WTC11 (cell line): ENCODE data around the gene MKLN1. TPM values are rescaled to one million over a fixed set of nuclear protein-coding genes. Genes with fewer than 3 reads are reported as not detected.

ENCODE experiments used
- ATAC-seq: fragments of 200-7000 bp; cut with Tn5 transposase; 2 replicates; pipeline ENCODE4 v1.10.0; 2021; ENCODE audit warnings: mild to moderate bottlenecking, moderate library complexity
- CTCF ChIA-PET: fragments of 300-600 bp; sonication (Branson Sonifier 250); formaldehyde crosslinking; loops from one replicate; lab custom pipeline; 2021; ENCODE audit warnings: antibody characterized with exemption; lab: Charles Lee
- POLR2A ChIA-PET: fragments of 350-600 bp; sonication (Branson Sonifier 250); formaldehyde crosslinking; loops from one replicate; lab custom pipeline; 2021; ENCODE audit warnings: antibody characterized with exemption; lab: Charles Lee
- DNase-seq: peaks from one replicate; pipeline ENCODE4 v3.0.0; 2021; ENCODE audit warnings: low spot score
- H3K27ac Mint-ChIP-seq: 2 replicates; pipeline ENCODE4 v1.8.0; 2021; ENCODE audit warnings: mixed read lengths
- H3K27me3 Mint-ChIP-seq: 2 replicates; pipeline ENCODE4 v1.8.0; 2021; ENCODE audit warnings: low read depth, mild to moderate bottlenecking, moderate library complexity, mixed read lengths
- H3K36me3 Mint-ChIP-seq: 2 replicates; pipeline ENCODE4 v1.8.0; 2021; ENCODE audit warnings: mixed read lengths
- H3K4me1 Mint-ChIP-seq: 2 replicates; pipeline ENCODE4 v1.8.0; 2022; ENCODE audit warnings: mixed read lengths
- H3K4me3 Mint-ChIP-seq: 2 replicates; pipeline ENCODE4 v1.8.0; 2021; ENCODE audit warnings: mild to moderate bottlenecking, moderate library complexity, mixed read lengths
- H3K9me3 Mint-ChIP-seq: 2 replicates; pipeline ENCODE4 v1.8.0; 2021; ENCODE audit warnings: mixed read lengths
- FOXP1 ChIP-seq: sonication (generic); formaldehyde crosslinking; IDR thresholded peaks from 2 replicates; pipeline ENCODE4 v1.8.0; 2022; ENCODE audit warnings: missing genetic modification reagents, mild to moderate bottlenecking, moderate library complexity, borderline replicate concordance
- GABPB1 ChIP-seq: sonication (generic); formaldehyde crosslinking; IDR thresholded peaks from 2 replicates; pipeline ENCODE4 v1.8.1; 2023; ENCODE audit warnings: mild to moderate bottlenecking, missing genetic modification reagents
- NFYB ChIP-seq: sonication (generic); formaldehyde crosslinking; conservative IDR thresholded peaks from 2 replicates; pipeline ENCODE4 v1.8.0; 2022; ENCODE audit warnings: low read depth, missing genetic modification reagents
- NR1H2 ChIP-seq: sonication (generic); formaldehyde crosslinking; IDR thresholded peaks from 2 replicates; pipeline ENCODE4 v1.9.0; 2021; ENCODE audit warnings: mild to moderate bottlenecking, moderate library complexity, missing genetic modification reagents
- NR2C2 ChIP-seq: sonication (generic); formaldehyde crosslinking; IDR thresholded peaks from 2 replicates; pipeline ENCODE4 v1.8.0; 2022; ENCODE audit warnings: mild to moderate bottlenecking, missing genetic modification reagents
- RELA ChIP-seq: sonication (generic); formaldehyde crosslinking; IDR thresholded peaks from 2 replicates; pipeline ENCODE4 v1.8.1; 2022; ENCODE audit warnings: missing genetic modification reagents, mild to moderate bottlenecking, borderline replicate concordance
- ZNF121 ChIP-seq: sonication (generic); formaldehyde crosslinking; IDR thresholded peaks from 2 replicates; pipeline ENCODE4 v1.8.0; 2023; ENCODE audit warnings: missing genetic modification reagents
- ZNF671 ChIP-seq: fragments of 250-450 bp; sonication (Bioruptor Pico); IDR thresholded peaks from 2 replicates; pipeline ENCODE4 v1.8.0; 2021; ENCODE audit warnings: mild to moderate bottlenecking
- total RNA-seq: library from RNA; stranded (reverse); gene quantifications from 3 replicates; pipeline ENCODE4 v1.2.3, GENCODE V29; 2021
- TF ChIP-seq, protein P1 (sequence below): fragments of 250-450 bp; sonication (Bioruptor Pico); IDR thresholded peaks from 2 replicates; pipeline ENCODE4 v2.1.2; 2022; ENCODE audit warnings: mild to moderate bottlenecking, moderate library complexity
- TF ChIP-seq, protein P2 (sequence below): sonication (generic); formaldehyde crosslinking; IDR thresholded peaks from 2 replicates; pipeline ENCODE4 v1.8.1; 2023; ENCODE audit warnings: mild to moderate bottlenecking, moderate library complexity, missing genetic modification reagents
- TF ChIP-seq, protein P3 (sequence below): fragments of 250-450 bp; sonication (Bioruptor Pico); IDR thresholded peaks from 2 replicates; pipeline ENCODE4 v1.9.0; 2021; ENCODE audit warnings: moderate library complexity, mild to moderate bottlenecking, inconsistent platforms, borderline replicate concordance
- TF ChIP-seq, protein P4 (sequence below): sonication (generic); formaldehyde crosslinking; IDR thresholded peaks from 2 replicates; pipeline ENCODE4 v1.8.0; 2023; ENCODE audit warnings: missing genetic modification reagents, mild to moderate bottlenecking, borderline replicate concordance
- TF ChIP-seq, protein P5 (sequence below): sonication (generic); formaldehyde crosslinking; IDR thresholded peaks from 2 replicates; pipeline ENCODE4 v1.8.1; 2023; ENCODE audit warnings: mild to moderate bottlenecking, missing genetic modification reagents
- TF ChIP-seq, protein P6 (sequence below): sonication (generic); formaldehyde crosslinking; IDR thresholded peaks from 2 replicates; pipeline ENCODE4 v1.8.0; 2023; ENCODE audit warnings: mild to moderate bottlenecking, missing genetic modification reagents
- TF ChIP-seq, protein P7 (sequence below): fragments of 250-450 bp; sonication (Bioruptor Pico); IDR thresholded peaks from 2 replicates; pipeline ENCODE4 v1.8.0; 2021; ENCODE audit warnings: mild to moderate bottlenecking

MKLN1 gene
- total RNA-seq, 1 experiment from 2014 or later: 37.6 TPM

DNA sequence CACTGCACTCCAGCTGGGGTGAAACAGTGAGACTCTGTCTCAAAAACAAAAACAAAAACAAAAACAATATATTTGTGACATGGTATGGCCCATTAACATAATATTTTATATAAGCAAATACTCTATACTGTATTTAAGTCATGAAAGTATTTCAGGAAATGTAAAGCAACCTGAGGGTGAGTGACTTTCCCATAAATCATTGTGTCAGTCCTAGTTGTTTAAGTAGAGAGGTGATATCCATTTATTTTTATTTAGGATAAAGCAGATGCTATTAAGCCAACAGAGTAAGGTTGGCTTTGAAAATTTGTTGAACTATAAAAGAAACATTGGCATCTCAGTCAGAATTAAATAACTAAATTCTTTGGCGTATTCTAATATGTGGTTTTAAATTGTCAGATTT is 60.5 kb downstream of the MKLN1 start:
- ChIA-PET CTCF (no interaction called here), POLR2A (no interaction called here)
- Mint-ChIP-seq H3K27ac (no peak overlapping the region), H3K9me3 (no peaks in the 10 kb centered on the region), H3K36me3 (no peaks in the 10 kb centered on the region), H3K27me3 (no peaks in the 10 kb centered on the region), H3K4me1 (peaks cover 18% of the 10 kb centered on the region), H3K4me3 (no peak overlapping the region)
- TF ChIP-seq FOXP1 (CRISPR knock-in tag): no peak
- TF ChIP-seq ZNF121 (CRISPR knock-in tag): no peak
- TF ChIP-seq, protein P1, sequence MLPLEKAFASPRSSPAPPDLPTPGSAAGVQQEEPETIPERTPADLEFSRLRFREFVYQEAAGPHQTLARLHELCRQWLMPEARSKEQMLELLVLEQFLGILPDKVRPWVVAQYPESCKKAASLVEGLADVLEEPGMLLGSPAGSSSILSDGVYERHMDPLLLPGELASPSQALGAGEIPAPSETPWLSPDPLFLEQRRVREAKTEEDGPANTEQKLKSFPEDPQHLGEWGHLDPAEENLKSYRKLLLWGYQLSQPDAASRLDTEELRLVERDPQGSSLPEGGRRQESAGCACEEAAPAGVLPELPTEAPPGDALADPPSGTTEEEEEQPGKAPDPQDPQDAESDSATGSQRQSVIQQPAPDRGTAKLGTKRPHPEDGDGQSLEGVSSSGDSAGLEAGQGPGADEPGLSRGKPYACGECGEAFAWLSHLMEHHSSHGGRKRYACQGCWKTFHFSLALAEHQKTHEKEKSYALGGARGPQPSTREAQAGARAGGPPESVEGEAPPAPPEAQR: no peak
- TF ChIP-seq, protein P2, sequence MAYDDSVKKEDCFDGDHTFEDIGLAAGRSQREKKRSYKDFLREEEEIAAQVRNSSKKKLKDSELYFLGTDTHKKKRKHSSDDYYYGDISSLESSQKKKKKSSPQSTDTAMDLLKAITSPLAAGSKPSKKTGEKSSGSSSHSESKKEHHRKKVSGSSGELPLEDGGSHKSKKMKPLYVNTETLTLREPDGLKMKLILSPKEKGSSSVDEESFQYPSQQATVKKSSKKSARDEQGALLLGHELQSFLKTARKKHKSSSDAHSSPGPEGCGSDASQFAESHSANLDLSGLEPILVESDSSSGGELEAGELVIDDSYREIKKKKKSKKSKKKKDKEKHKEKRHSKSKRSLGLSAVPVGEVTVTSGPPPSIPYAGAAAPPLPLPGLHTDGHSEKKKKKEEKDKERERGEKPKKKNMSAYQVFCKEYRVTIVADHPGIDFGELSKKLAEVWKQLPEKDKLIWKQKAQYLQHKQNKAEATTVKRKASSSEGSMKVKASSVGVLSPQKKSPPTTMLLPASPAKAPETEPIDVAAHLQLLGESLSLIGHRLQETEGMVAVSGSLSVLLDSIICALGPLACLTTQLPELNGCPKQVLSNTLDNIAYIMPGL (CRISPR knock-in tag): no peak
- no peak for TF ChIP-seq NFYB
- TF ChIP-seq, protein P3, sequence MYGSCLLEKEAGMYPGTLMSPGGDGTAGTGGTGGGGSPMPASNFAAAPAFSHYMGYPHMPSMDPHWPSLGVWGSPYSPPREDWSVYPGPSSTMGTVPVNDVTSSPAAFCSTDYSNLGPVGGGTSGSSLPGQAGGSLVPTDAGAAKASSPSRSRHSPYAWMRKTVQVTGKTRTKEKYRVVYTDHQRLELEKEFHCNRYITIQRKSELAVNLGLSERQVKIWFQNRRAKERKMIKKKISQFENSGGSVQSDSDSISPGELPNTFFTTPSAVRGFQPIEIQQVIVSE (CRISPR knock-in tag): no peak
- no peak for TF ChIP-seq RELA (CRISPR knock-in tag)
- no peak for TF ChIP-seq GABPB1 (CRISPR knock-in tag)
- TF ChIP-seq, protein P4, sequence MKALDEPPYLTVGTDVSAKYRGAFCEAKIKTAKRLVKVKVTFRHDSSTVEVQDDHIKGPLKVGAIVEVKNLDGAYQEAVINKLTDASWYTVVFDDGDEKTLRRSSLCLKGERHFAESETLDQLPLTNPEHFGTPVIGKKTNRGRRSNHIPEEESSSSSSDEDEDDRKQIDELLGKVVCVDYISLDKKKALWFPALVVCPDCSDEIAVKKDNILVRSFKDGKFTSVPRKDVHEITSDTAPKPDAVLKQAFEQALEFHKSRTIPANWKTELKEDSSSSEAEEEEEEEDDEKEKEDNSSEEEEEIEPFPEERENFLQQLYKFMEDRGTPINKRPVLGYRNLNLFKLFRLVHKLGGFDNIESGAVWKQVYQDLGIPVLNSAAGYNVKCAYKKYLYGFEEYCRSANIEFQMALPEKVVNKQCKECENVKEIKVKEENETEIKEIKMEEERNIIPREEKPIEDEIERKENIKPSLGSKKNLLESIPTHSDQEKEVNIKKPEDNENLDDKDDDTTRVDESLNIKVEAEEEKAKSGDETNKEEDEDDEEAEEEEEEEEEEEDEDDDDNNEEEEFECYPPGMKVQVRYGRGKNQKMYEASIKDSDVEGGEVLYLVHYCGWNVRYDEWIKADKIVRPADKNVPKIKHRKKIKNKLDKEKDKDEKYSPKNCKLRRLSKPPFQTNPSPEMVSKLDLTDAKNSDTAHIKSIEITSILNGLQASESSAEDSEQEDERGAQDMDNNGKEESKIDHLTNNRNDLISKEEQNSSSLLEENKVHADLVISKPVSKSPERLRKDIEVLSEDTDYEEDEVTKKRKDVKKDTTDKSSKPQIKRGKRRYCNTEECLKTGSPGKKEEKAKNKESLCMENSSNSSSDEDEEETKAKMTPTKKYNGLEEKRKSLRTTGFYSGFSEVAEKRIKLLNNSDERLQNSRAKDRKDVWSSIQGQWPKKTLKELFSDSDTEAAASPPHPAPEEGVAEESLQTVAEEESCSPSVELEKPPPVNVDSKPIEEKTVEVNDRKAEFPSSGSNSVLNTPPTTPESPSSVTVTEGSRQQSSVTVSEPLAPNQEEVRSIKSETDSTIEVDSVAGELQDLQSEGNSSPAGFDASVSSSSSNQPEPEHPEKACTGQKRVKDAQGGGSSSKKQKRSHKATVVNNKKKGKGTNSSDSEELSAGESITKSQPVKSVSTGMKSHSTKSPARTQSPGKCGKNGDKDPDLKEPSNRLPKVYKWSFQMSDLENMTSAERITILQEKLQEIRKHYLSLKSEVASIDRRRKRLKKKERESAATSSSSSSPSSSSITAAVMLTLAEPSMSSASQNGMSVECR (CRISPR knock-in tag): no peak
- TF ChIP-seq NR1H2: no peak
- TF ChIP-seq, protein P5, sequence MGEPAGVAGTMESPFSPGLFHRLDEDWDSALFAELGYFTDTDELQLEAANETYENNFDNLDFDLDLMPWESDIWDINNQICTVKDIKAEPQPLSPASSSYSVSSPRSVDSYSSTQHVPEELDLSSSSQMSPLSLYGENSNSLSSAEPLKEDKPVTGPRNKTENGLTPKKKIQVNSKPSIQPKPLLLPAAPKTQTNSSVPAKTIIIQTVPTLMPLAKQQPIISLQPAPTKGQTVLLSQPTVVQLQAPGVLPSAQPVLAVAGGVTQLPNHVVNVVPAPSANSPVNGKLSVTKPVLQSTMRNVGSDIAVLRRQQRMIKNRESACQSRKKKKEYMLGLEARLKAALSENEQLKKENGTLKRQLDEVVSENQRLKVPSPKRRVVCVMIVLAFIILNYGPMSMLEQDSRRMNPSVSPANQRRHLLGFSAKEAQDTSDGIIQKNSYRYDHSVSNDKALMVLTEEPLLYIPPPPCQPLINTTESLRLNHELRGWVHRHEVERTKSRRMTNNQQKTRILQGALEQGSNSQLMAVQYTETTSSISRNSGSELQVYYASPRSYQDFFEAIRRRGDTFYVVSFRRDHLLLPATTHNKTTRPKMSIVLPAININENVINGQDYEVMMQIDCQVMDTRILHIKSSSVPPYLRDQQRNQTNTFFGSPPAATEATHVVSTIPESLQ (CRISPR knock-in tag): no peak
- TF ChIP-seq, protein P6, sequence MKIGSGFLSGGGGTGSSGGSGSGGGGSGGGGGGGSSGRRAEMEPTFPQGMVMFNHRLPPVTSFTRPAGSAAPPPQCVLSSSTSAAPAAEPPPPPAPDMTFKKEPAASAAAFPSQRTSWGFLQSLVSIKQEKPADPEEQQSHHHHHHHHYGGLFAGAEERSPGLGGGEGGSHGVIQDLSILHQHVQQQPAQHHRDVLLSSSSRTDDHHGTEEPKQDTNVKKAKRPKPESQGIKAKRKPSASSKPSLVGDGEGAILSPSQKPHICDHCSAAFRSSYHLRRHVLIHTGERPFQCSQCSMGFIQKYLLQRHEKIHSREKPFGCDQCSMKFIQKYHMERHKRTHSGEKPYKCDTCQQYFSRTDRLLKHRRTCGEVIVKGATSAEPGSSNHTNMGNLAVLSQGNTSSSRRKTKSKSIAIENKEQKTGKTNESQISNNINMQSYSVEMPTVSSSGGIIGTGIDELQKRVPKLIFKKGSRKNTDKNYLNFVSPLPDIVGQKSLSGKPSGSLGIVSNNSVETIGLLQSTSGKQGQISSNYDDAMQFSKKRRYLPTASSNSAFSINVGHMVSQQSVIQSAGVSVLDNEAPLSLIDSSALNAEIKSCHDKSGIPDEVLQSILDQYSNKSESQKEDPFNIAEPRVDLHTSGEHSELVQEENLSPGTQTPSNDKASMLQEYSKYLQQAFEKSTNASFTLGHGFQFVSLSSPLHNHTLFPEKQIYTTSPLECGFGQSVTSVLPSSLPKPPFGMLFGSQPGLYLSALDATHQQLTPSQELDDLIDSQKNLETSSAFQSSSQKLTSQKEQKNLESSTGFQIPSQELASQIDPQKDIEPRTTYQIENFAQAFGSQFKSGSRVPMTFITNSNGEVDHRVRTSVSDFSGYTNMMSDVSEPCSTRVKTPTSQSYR (CRISPR knock-in tag): no peak
- TF ChIP-seq NR2C2 (CRISPR knock-in tag): no peak
- no peak for TF ChIP-seq ZNF671 (CRISPR knock-in tag)
- TF ChIP-seq, protein P7, sequence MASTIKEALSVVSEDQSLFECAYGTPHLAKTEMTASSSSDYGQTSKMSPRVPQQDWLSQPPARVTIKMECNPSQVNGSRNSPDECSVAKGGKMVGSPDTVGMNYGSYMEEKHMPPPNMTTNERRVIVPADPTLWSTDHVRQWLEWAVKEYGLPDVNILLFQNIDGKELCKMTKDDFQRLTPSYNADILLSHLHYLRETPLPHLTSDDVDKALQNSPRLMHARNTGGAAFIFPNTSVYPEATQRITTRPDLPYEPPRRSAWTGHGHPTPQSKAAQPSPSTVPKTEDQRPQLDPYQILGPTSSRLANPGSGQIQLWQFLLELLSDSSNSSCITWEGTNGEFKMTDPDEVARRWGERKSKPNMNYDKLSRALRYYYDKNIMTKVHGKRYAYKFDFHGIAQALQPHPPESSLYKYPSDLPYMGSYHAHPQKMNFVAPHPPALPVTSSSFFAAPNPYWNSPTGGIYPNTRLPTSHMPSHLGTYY: no peak
- ATAC-seq (no peak), DNase-seq (no peak)
